B cell (primary cell): ENCODE results near the gene FOXK1. TPM values are rescaled to one million over a fixed set of nuclear protein-coding genes. Genes with fewer than 3 reads are reported as not detected.
A peak's percentile ranks its signal among the peaks of the same experiment; 100 is the strongest.

ENCODE experiments used
- ATAC-seq: fragments of 200-7000 bp; cut with Tn5 transposase; one replicate; pipeline ENCODE4 v1.10.0; 2021; ENCODE audit warnings: low read depth, mild to moderate bottlenecking, moderate number of reproducible peaks, moderate library complexity
- CTCF ChIA-PET: fragments of 350-600 bp; sonication (Branson Sonifier 250); formaldehyde crosslinking; loops from one replicate; lab custom pipeline; 2021; ENCODE audit warnings: antibody characterized with exemption, inconsistent platforms; lab: Charles Lee
- POLR2A ChIA-PET: fragments of 350-600 bp; sonication (Branson Sonifier 250); formaldehyde crosslinking; loops from one replicate; lab custom pipeline; 2021; ENCODE audit warnings: antibody characterized with exemption; lab: Charles Lee
- DNase-seq: peaks from one replicate; pipeline ENCODE4 v3.0.0; 2013
- H2AFZ ChIP-seq: 2 replicates; pipeline ENCODE4 v1.6.1; 2012; ENCODE audit warnings: mild to moderate bottlenecking, low read depth, low read length; ENCODE audit not compliant: insufficient read depth, poor library complexity, severe bottlenecking
- H3K27ac ChIP-seq, 2 donors: 1 replicate in 1 of 2; 2 replicates in 1 of 2; pipeline ENCODE4 v1.5.1; 2012 to 2013; ENCODE audit warnings: low read length in 2 of 2, mild to moderate bottlenecking in 2 of 2, moderate library complexity in 1 of 2
- H3K27me3 ChIP-seq, 4 experiments: fragments of 200-600 bp in 1 of 4; sonication (generic) in 1 of 4; replicated peaks in 1 of 4; 1 replicate in 2 of 4; 2 replicates in 2 of 4; pipeline versions ENCODE4 v1.6.1 to v1.7.0; 2013 to 2016; ENCODE audit warnings: low read length in 3 of 4, mild to moderate bottlenecking in 2 of 4, mixed read lengths in 1 of 4, moderate library complexity in 1 of 4; ENCODE audit not compliant: insufficient read depth in 4 of 4, control insufficient read depth in 3 of 4; ENCODE audit errors: control extremely low read depth in 1 of 4
- H3K36me3 ChIP-seq, 2 experiments: replicated peaks in 1 of 2; 1 replicate in 1 of 2; 2 replicates in 1 of 2; pipeline versions ENCODE4 v1.6.1 to v1.7.1; 2013; ENCODE audit warnings: low read length in 1 of 2; ENCODE audit not compliant: insufficient read depth in 2 of 2, control insufficient read depth in 1 of 2; ENCODE audit errors: control extremely low read depth in 1 of 2, extremely low read depth in 1 of 2
- H3K4me1 ChIP-seq, 2 donors: fragments of 200-600 bp in 1 of 2; sonication (generic) in 1 of 2; 1 replicate in 1 of 2; 2 replicates in 1 of 2; pipeline versions ENCODE4 v1.5.1 to v1.6.1; 2013 to 2017; ENCODE audit warnings: low read length in 2 of 2; ENCODE audit not compliant: control insufficient read depth in 2 of 2, insufficient read depth in 2 of 2
- H3K4me2 ChIP-seq: replicated peaks from 2 replicates; pipeline ENCODE3; 2012; ENCODE audit warnings: mild to moderate bottlenecking, low read depth, low read length; ENCODE audit not compliant: poor library complexity, severe bottlenecking
- H3K4me3 ChIP-seq, 5 experiments: fragments of 200-600 bp in 1 of 5; sonication (generic) in 1 of 5; 1 replicate in 3 of 5; 2 replicates in 2 of 5; pipeline versions ENCODE4 v1.5.1 to v1.7.0; 2011 to 2016; ENCODE audit warnings: low read length in 4 of 5, mild to moderate bottlenecking in 4 of 5, low read depth in 2 of 5, control low read depth in 1 of 5, moderate library complexity in 1 of 5; ENCODE audit not compliant: insufficient read depth in 1 of 5; ENCODE audit errors: control extremely low read depth in 1 of 5, extremely low read depth in 1 of 5
- H3K79me2 ChIP-seq: fragments of 200-600 bp; sonication (generic); one replicate; pipeline ENCODE4 v1.6.0; 2016; ENCODE audit warnings: low read length; ENCODE audit not compliant: control insufficient read depth, insufficient read depth
- H3K9ac ChIP-seq: fragments of 200-600 bp; sonication (generic); 2 replicates; pipeline ENCODE4 v1.6.1; 2017; ENCODE audit warnings: mild to moderate bottlenecking, low read length, moderate library complexity
- H3K9me3 ChIP-seq, 3 donors: one replicate each; pipeline versions ENCODE4 v1.6.1 to v1.7.1; 2013; ENCODE audit warnings: low read length in 2 of 3; ENCODE audit not compliant: control insufficient read depth in 2 of 3, insufficient read depth in 1 of 3; ENCODE audit errors: control extremely low read depth in 1 of 3
- H4K20me1 ChIP-seq: 2 replicates; pipeline ENCODE4 v1.6.0; 2012; ENCODE audit warnings: mild to moderate bottlenecking, low read length; ENCODE audit not compliant: insufficient read depth, control insufficient read depth, poor library complexity, severe bottlenecking
- H3K27ac Mint-ChIP-seq: one replicate; pipeline ENCODE4 v1.8.0; 2021; ENCODE audit warnings: mixed read lengths
- H3K27me3 Mint-ChIP-seq: one replicate; pipeline ENCODE4 v1.8.0; 2021; ENCODE audit warnings: mixed read lengths
- H3K4me1 Mint-ChIP-seq: one replicate; pipeline ENCODE4 v1.8.0; 2021; ENCODE audit warnings: mixed read lengths
- H3K4me3 Mint-ChIP-seq: one replicate; pipeline ENCODE4 v1.8.0; 2021; ENCODE audit warnings: mixed read lengths
- H3K9me3 Mint-ChIP-seq: one replicate; pipeline ENCODE4 v1.8.0; 2022; ENCODE audit warnings: mixed read lengths; ENCODE audit not compliant: insufficient read depth
- EZH2 ChIP-seq: IDR thresholded peaks from 2 replicates; pipeline ENCODE4 v1.6.1; 2012; ENCODE audit warnings: borderline replicate concordance, low read depth, mild to moderate bottlenecking, moderate library complexity, low read length; ENCODE audit not compliant: insufficient read depth, poor library complexity, severe bottlenecking
- WGBS: methylation state at CpG from one replicate; pipeline ENCODE4 v1.1.5; 2013; ENCODE audit warnings: missing lambda C conversion rate; ENCODE audit not compliant: insufficient coverage; 5-methylcytosine and 5-hydroxymethylcytosine counted together
- intact Hi-C: fragments of 100-400 bp; cut with micrococcal nuclease; formaldehyde crosslinking; loops from one replicate; pipeline ENCODE4 v1.10.0; 2022
- polyA plus RNA-seq: library from polyadenylated mRNA; depleted of rRNA; stranded (reverse); fragments of >200 nt; gene quantifications from 2 replicates; pipeline ENCODE4 v1.2.3, GENCODE V29; 2012
- total RNA-seq, 2 donors: library from RNA; stranded (reverse); fragments of 120-200 nt in 1 of 2; gene quantifications; 1 replicate in 1 of 2; 2 replicates in 1 of 2; pipeline versions ENCODE4 v1.2.3 to v1.2.4, GENCODE V29; 2013 to 2022
- TF ChIP-seq, protein P1 (sequence below): fragments of 200-600 bp; IDR thresholded peaks from one replicate; pipeline ENCODE4 v1.8.0; 2022; ENCODE audit warnings: antibody characterized with exemption, mild to moderate bottlenecking

The FOXK1 gene
- total and polyA plus RNA-seq, 2 donors (not counting 1 experiment from before 2014, with no cell fraction given) = 17.9 to 56.2 TPM

DNA sequence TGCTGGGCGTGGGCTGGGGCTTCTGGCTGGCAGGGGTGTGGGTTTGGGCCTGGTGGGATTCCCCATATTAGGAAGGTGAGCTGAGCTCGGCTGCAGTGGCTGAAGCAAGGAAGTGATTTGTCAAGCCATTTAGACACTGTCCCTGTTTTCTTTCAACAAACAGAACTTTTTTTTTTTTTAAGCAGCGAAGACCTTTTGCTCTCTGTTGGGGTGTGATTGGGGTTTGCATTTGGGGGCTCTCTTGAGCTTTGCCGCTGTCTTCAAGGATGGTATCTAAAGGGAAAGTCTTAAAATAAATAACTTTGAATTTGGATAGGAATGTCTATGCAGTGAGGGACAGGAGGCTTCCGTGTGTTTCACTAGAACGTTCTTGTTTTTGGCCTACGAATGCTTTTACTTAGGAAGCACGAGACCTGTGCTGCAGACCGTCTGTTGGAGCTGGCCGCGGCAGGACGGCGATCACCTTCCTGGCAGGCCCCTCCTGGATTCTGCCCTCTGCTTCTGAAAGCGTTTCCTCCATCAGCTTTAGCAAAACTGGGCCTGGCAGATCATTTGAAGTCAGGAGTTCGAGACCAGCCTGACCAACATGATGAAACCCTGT lies 43.9 kb downstream of the FOXK1 start:
- Mint-ChIP-seq H3K4me3 (peak overlapping the region; percentile 95), H3K4me1 (peaks cover 38% of the 10 kb centered on the region), H3K27ac (peak overlapping the region; percentile 92), H3K27me3 (no peaks in the 10 kb centered on the region), H3K9me3 (no peaks in the 10 kb centered on the region)
- 81% methylated on average over 14 of the region's 15 CpGs for WGBS
- H3K27me3 ChIP-seq = no peaks in the 10 kb centered on the region
- CTCF ChIA-PET = interaction anchor here (1.3 to 1.9 kb wide), 4 partner anchors 10 to 29 kb away, joined by 3 to 7 read pairs (median 4); no protein-coding TSS in a partner anchor
- TF ChIP-seq EZH2 = no peak
- TF ChIP-seq, protein P1, sequence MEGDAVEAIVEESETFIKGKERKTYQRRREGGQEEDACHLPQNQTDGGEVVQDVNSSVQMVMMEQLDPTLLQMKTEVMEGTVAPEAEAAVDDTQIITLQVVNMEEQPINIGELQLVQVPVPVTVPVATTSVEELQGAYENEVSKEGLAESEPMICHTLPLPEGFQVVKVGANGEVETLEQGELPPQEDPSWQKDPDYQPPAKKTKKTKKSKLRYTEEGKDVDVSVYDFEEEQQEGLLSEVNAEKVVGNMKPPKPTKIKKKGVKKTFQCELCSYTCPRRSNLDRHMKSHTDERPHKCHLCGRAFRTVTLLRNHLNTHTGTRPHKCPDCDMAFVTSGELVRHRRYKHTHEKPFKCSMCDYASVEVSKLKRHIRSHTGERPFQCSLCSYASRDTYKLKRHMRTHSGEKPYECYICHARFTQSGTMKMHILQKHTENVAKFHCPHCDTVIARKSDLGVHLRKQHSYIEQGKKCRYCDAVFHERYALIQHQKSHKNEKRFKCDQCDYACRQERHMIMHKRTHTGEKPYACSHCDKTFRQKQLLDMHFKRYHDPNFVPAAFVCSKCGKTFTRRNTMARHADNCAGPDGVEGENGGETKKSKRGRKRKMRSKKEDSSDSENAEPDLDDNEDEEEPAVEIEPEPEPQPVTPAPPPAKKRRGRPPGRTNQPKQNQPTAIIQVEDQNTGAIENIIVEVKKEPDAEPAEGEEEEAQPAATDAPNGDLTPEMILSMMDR = no peak
- H3K36me3 ChIP-seq = peaks cover 0 to 22% of the 10 kb centered on the region in 2 experiments
- peak overlapping the region; percentile 32 to 84 (median 63) for H3K4me3 ChIP-seq
- H3K9ac ChIP-seq = peak overlapping the region; percentile 87
- peak overlapping the region; percentile 80 to 89 for H3K27ac ChIP-seq
- intact Hi-C loops = loop anchor here (1.0 kb wide), 4 partner anchors 14 to 85 kb away; no protein-coding TSS in a partner anchor
- peaks cover 11 to 21% of the 10 kb centered on the region in 2 donors for H3K4me1 ChIP-seq
- POLR2A ChIA-PET = no interaction called here
- no peaks in the 10 kb centered on the region for H3K9me3 ChIP-seq
- H3K4me2 ChIP-seq = peak overlapping the region; percentile 94
- no peak for DNase-seq
- H3K79me2 ChIP-seq = peaks cover 96% of the 10 kb centered on the region
- peaks cover 80% of the 10 kb centered on the region for H4K20me1 ChIP-seq
- no peak for ATAC-seq
- H2AFZ ChIP-seq = peak overlapping the region; percentile 77

DNA sequence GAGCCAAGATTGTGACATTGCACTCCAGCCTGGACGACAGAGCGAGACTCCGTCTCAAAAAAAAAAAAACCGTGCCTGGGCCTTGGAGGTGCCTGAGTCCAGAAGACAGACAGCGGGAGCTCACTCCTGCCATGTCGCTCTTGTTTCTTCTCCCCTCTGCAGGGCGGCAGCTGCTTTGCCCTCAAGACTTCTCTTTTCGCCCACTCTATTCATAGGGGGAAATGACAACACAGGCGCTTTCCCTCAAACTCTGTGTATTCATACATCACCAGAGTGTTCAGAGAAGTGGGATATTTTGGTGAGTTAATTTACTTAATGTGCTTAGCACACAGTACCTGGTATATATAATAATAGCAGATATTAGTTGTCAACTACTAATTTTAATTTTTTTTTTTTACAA lies 44.5 kb downstream of the FOXK1 start:
- POLR2A ChIA-PET = no interaction called here
- H3K79me2 ChIP-seq = peaks cover 96% of the 10 kb centered on the region
- 85% methylated on average over 5 of the region's 9 CpGs for WGBS
- no peak for ATAC-seq
- H3K36me3 ChIP-seq = peaks cover 0 to 25% of the 10 kb centered on the region in 2 experiments
- Mint-ChIP-seq H3K27me3 (no peaks in the 10 kb centered on the region), H3K4me3 (peak overlapping the region; percentile 76), H3K9me3 (no peaks in the 10 kb centered on the region), H3K4me1 (peaks cover 35% of the 10 kb centered on the region), H3K27ac (peak overlapping the region; percentile 87)
- H3K4me3 ChIP-seq = no peak overlapping the region
- CTCF ChIA-PET = interaction anchor here (1.3 to 1.6 kb wide), 2 partner anchors 9 to 28 kb away, joined by 3 read pairs; no protein-coding TSS in a partner anchor
- no peak overlapping the region for H3K27ac ChIP-seq
- H4K20me1 ChIP-seq = peaks cover 79% of the 10 kb centered on the region
- H3K27me3 ChIP-seq = no peaks in the 10 kb centered on the region
- no peak overlapping the region for H3K4me2 ChIP-seq
- no peaks in the 10 kb centered on the region for H3K9me3 ChIP-seq
- no peak overlapping the region for H2AFZ ChIP-seq
- TF ChIP-seq EZH2 = no peak
- TF ChIP-seq, protein P1 = no peak
- DNase-seq = no peak
- H3K9ac ChIP-seq = no peak overlapping the region
- H3K4me1 ChIP-seq = peaks cover 11 to 17% of the 10 kb centered on the region in 2 donors
- intact Hi-C loops = loop anchor here (1.0 kb wide), 1 partner anchor 20 kb away; no protein-coding TSS in a partner anchor
